ENCODE measurements around the gene MS4A13.

MS4A13 gene

DNA sequence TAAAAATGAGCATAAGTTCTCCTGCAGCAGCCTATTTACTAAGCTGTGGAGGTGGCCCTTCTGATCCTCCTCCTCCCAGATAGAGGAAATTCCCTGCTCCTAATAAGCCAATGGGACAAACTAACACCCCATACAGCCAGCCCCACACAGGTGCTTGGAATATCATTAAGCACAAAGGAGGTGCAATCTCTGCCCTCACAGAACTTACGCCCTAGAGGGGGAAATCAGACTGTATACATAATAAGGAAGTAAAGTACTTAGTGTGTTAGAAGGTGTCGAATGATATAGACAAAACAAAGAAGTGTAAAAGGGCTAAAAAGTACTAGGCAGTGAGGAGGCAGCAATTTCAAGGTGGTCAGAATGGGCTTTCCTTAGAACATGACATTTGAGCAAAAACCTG lies 16.8 kb upstream of the MS4A13 start:
- TF ChIP-seq EZH2phosphoT487 (IDR thresholded peaks at IDR 0.05; ENCODE audit: low read depth) (no peak), CTCF (IDR thresholded peaks at IDR 0.05; ENCODE audit: low read depth, low read length) (no peak)
- no peaks in the 10 kb centered on the region for H4K20me1 ChIP-seq (ENCODE audit: insufficient read depth, low read length)
- H2AFZ ChIP-seq (ENCODE audit: low read depth, low read length): peak overlapping the region; percentile 88
- no peaks in the 10 kb centered on the region for H3K36me3 ChIP-seq (replicated peaks; ENCODE audit: low read depth, low read length)
- H3K79me2 ChIP-seq (ENCODE audit: low read length): no peaks in the 10 kb centered on the region
- H3K27me3 ChIP-seq (ENCODE audit: low read depth, low read length): no peaks in the 10 kb centered on the region
- H3K4me2 ChIP-seq (ENCODE audit: low read length): peak overlapping the region; percentile 57
- no peaks in the 10 kb centered on the region for H3K9me3 ChIP-seq (ENCODE audit: insufficient read depth, low read length)
- H3K27ac ChIP-seq (ENCODE audit: low read length): peak overlapping the region; percentile 80
- H3K4me1 ChIP-seq (ENCODE audit: low read length): peaks cover 51% of the 10 kb centered on the region
- peak overlapping the region; percentile 44; the same call in 1 of the 2 replicates for H3K9ac ChIP-seq (ENCODE audit: low read length)
- H3K4me3 ChIP-seq (ENCODE audit: low read length): peak overlapping the region; percentile 26

GRCh38 chr11:60498853-60499252 lies 16.3 kb upstream of the MS4A13 start:
- Histone ChIP-seq H3K9me3 (ENCODE audit: insufficient read depth, low read length) (no peaks in the 10 kb centered on the region), H2AFZ (ENCODE audit: low read depth, low read length) (peak overlapping the region; percentile 88), H3K9ac (ENCODE audit: low read length) (peak overlapping the region; percentile 44; the same call in 1 of the 2 replicates), H3K4me1 (ENCODE audit: low read length) (peaks cover 51% of the 10 kb centered on the region), H4K20me1 (ENCODE audit: insufficient read depth, low read length) (no peaks in the 10 kb centered on the region), H3K27ac (ENCODE audit: low read length) (peak overlapping the region; percentile 80), H3K4me2 (ENCODE audit: low read length) (peak overlapping the region; percentile 57), H3K4me3 (ENCODE audit: low read length) (peak overlapping the region; percentile 26), H3K79me2 (ENCODE audit: low read length) (no peaks in the 10 kb centered on the region), H3K27me3 (ENCODE audit: low read depth, low read length) (no peaks in the 10 kb centered on the region), H3K36me3 (replicated peaks; ENCODE audit: low read depth, low read length) (no peaks in the 10 kb centered on the region)
- TF ChIP-seq CTCF (IDR thresholded peaks at IDR 0.05; ENCODE audit: low read depth, low read length): no peak
- no peak for TF ChIP-seq EZH2phosphoT487 (IDR thresholded peaks at IDR 0.05; ENCODE audit: low read depth)

DNA sequence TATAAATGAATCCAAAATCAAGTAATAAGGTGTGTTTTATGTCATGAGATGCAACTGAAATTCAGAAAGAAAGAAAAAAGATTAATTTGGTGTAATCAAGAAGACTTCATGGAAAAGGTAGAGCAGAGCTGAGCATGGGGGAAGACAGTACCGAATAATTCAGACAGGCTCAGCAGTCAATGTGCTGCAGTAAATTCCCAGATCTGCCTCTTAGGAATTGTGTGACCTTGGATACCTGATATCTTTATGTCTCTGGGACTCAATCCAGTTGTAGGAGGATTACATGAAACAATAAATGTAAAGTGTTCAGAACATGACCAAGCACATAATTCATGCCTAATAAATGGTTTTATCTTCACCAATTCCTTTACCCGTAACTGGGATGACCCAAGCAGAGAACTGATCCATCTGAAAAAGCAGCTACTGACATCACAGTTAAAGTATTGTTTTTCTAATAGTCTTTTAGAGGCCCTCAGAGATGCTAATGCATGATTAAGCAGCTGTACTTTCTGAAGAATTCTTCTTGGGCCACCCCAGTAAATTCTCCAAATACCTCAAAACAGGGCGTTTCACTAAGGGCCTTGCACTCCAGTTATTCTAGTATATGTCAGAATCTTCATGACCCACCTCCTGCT lies 14.8 kb upstream of the MS4A13 start:
- H3K27ac ChIP-seq (ENCODE audit: low read length): no peak overlapping the region
- no peak for TF ChIP-seq CTCF (IDR thresholded peaks at IDR 0.05; ENCODE audit: low read depth, low read length)
- no peaks in the 10 kb centered on the region for H3K79me2 ChIP-seq (ENCODE audit: low read length)
- no peaks in the 10 kb centered on the region for H4K20me1 ChIP-seq (ENCODE audit: insufficient read depth, low read length)
- H3K9me3 ChIP-seq (ENCODE audit: insufficient read depth, low read length): no peaks in the 10 kb centered on the region
- H2AFZ ChIP-seq (ENCODE audit: low read depth, low read length): no peak overlapping the region
- H3K36me3 ChIP-seq (replicated peaks; ENCODE audit: low read depth, low read length): no peaks in the 10 kb centered on the region
- no peak overlapping the region for H3K4me2 ChIP-seq (ENCODE audit: low read length)
- H3K4me3 ChIP-seq (ENCODE audit: low read length): no peak overlapping the region
- H3K4me1 ChIP-seq (ENCODE audit: low read length): peaks cover 51% of the 10 kb centered on the region
- H3K9ac ChIP-seq (ENCODE audit: low read length): no peak overlapping the region
- H3K27me3 ChIP-seq (ENCODE audit: low read depth, low read length): no peaks in the 10 kb centered on the region

- peak overlapping the region; percentile 67 for H3K4me2 ChIP-seq (ENCODE audit: low read length)
These were observed 12.9 kb upstream of the MS4A13 start for GRCh38 chr11:60502221-60502775.

More at GRCh38 chr11:60502221-60502775, 12.9 kb upstream of the MS4A13 start:
- peak overlapping the region; percentile 54 for H3K27ac ChIP-seq (ENCODE audit: low read length)
- no peak overlapping the region for H2AFZ ChIP-seq (ENCODE audit: low read depth, low read length)
- H4K20me1 ChIP-seq (ENCODE audit: insufficient read depth, low read length): no peaks in the 10 kb centered on the region
- peaks cover 50% of the 10 kb centered on the region for H3K4me1 ChIP-seq (ENCODE audit: low read length)
- H3K9ac ChIP-seq (ENCODE audit: low read length): peak overlapping the region; percentile 11; the same call in 1 of the 2 replicates
- TF ChIP-seq EZH2phosphoT487 (IDR thresholded peaks at IDR 0.05; ENCODE audit: low read depth) (no peak), CTCF (IDR thresholded peaks at IDR 0.05; ENCODE audit: low read depth, low read length) (no peak)
- H3K4me3 ChIP-seq (ENCODE audit: low read length): peak overlapping the region; percentile 52
- H3K79me2 ChIP-seq (ENCODE audit: low read length): no peaks in the 10 kb centered on the region
- H3K27me3 ChIP-seq (ENCODE audit: low read depth, low read length): no peaks in the 10 kb centered on the region
- H3K36me3 ChIP-seq (replicated peaks; ENCODE audit: low read depth, low read length): no peaks in the 10 kb centered on the region
- H3K9me3 ChIP-seq (ENCODE audit: insufficient read depth, low read length): no peaks in the 10 kb centered on the region
